AG09309 (cell line): ENCODE results near the gene EIPR1.

ENCODE experiments used
- DNase-seq: peaks from one replicate; pipeline ENCODE4 v3.0.0-alpha.2; 2010; ENCODE audit warnings: low read depth
- H3K4me3 ChIP-seq: 2 replicates; pipeline ENCODE4 v1.5.1; 2011; ENCODE audit warnings: mild to moderate bottlenecking, low read depth, low read length, moderate library complexity; ENCODE audit not compliant: control insufficient read depth
- TF ChIP-seq, protein P1 (sequence below): IDR thresholded peaks from 2 replicates; pipeline ENCODE4 v1.5.1; 2011; ENCODE audit warnings: mild to moderate bottlenecking, low read depth, low read length, inconsistent platforms; ENCODE audit not compliant: insufficient read depth, control insufficient read depth; ENCODE audit errors: missing control alignments

The EIPR1 gene

DNA sequence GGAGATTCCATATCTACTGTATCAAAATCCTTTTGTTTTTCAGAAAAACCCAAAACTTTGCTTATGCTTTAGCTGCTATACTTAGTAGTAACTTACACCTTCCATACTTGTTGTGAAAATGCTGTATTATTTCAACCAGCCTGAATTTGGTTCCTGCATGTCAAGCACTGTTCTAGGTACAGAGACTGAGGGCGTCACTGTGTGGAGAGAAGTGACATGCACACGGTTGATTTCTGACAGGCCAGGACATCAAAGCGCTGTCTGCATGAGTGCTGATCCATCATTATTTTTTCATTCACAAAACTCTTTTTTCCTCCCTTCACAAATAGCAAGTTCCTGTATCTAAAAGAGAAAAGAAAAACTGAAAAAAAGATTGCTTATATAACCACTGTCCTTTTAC lies 33.5 kb upstream of the EIPR1 start:
- TF ChIP-seq, protein P1, sequence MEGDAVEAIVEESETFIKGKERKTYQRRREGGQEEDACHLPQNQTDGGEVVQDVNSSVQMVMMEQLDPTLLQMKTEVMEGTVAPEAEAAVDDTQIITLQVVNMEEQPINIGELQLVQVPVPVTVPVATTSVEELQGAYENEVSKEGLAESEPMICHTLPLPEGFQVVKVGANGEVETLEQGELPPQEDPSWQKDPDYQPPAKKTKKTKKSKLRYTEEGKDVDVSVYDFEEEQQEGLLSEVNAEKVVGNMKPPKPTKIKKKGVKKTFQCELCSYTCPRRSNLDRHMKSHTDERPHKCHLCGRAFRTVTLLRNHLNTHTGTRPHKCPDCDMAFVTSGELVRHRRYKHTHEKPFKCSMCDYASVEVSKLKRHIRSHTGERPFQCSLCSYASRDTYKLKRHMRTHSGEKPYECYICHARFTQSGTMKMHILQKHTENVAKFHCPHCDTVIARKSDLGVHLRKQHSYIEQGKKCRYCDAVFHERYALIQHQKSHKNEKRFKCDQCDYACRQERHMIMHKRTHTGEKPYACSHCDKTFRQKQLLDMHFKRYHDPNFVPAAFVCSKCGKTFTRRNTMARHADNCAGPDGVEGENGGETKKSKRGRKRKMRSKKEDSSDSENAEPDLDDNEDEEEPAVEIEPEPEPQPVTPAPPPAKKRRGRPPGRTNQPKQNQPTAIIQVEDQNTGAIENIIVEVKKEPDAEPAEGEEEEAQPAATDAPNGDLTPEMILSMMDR = no peak
- no peak for DNase-seq
- no peak overlapping the region for H3K4me3 ChIP-seq

DNA sequence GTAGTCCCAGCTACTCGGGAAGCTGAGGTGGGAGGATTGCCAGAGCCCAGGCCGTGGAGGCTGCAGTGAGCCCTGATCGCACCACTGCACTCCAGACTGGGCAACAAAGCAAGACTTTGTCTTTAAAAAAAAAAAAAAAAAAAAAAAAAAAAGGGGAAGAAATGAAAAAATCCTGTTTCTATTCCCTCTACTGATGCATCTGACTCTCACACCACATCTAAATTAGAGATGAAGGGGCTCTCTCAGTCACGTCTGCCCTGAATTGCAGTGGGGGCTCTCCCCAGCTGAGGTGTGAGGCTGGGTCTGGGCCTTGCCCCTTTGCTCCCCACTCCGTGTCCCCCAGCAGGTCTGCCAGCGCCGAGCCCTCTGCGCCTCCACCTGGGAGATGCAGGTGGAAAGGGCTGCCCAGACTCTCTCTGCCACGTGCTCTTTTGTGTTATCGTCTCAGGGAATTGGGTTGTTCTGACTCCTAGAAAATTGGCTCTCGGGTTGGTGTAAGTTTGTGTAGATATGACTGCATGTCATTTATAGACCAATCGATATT lies 32.1 kb upstream of the EIPR1 start:
- no peak overlapping the region for H3K4me3 ChIP-seq
- no peak for DNase-seq
- TF ChIP-seq, protein P1 = no peak

DNA sequence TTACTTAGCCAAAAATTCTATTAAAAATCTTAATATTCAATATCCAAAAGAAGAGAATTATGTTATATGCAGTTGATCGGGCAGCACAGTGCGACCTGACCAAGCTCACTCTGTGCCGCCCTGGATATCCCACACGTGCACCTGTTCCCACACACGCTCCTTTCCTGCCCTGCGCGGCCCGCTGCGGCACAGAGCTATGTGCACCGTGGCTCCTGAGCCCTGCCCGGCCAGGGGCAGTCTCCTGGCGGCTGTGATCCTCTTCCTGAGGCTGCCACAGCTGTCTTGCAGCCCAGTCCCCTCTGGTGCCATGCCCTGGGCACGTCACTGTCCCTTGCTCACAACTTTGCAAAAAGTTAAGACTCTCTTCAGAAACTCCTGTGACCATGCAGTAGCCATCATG lies 31.2 kb upstream of the EIPR1 start:
- no peak for DNase-seq
- TF ChIP-seq, protein P1 = no peak
- H3K4me3 ChIP-seq = no peak overlapping the region

DNA sequence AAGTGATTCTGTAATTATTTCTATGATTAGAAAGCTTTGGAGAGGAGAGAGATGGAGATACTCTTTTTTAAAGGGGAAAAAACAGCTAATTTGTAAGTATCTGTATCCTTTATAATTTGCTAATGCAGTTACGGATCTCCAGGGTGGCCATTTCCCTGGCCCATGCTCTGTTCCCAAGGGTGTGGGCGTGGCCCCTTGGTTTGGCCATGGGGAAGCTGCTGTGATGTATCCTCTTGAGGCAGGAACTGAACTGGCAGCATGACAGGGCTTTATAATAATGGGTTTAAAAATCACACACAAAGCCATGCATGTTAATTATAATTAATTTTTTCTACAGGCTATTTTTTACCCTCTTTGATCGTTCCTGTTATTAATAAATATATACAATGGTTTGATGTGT lies 28.9 kb upstream of the EIPR1 start:
- H3K4me3 ChIP-seq = no peak overlapping the region
- no peak for DNase-seq
- TF ChIP-seq, protein P1 = no peak

DNA sequence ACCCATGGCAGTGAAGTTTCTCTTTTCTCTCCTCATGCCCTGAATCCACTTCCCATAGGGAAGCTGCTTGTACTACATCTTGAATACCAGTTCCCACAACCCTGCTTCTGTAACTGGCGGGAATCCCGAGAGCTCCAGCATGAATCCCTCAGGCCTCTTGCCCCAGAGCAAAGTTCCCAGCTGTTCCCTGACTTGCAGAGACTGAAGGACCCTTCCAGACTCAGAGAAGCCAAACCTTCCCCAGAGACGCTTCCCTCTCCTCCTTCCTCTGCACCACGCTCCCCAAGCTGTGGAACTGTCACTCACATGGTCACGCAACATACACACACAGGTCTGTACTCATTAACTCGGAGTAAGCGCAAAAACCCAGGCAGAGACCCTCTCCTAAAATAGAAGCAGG lies 28.3 kb upstream of the EIPR1 start:
- DNase-seq = no peak
- TF ChIP-seq, protein P1 = no peak
- no peak overlapping the region for H3K4me3 ChIP-seq

DNA sequence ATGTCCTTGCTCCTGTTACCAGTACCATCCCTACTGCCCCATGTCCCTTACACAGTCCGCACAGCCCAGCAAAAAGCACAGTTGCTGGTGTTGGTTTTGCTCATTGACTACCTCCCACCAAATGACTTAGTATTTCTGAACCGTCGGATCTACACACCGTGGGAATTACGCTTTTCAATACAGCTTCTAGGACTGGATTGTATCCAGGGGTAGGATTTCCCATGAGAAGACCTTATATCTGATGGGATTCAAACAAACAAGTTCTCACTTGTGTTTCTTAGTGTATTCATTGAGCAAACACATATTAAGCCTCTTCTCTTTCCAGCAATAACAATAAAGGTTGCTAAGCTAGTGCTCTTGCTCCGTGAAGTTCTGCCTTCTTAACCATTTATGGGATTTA lies 27.7 kb upstream of the EIPR1 start:
- DNase-seq = no peak
- TF ChIP-seq, protein P1 = no peak
- H3K4me3 ChIP-seq = no peak overlapping the region
